WERI-Rb-1 (cell line): Measurements from ENCODE around the gene NADSYN1.
A peak's percentile ranks its signal among the peaks of the same experiment; 100 is the strongest.

Source experiments
- DNase-seq: peaks from one replicate; pipeline ENCODE4 v3.0.0-alpha.2; 2020
- H3K27ac ChIP-seq: fragments of 250-450 bp; sonication (Bioruptor Pico); 2 replicates; pipeline ENCODE4 v1.5.1; 2020; ENCODE audit warnings: mild to moderate bottlenecking, moderate library complexity
- H3K27me3 ChIP-seq: fragments of 250-450 bp; sonication (Bioruptor Pico); 2 replicates; pipeline ENCODE4 v1.5.1; 2021; ENCODE audit warnings: mild to moderate bottlenecking, low read depth, moderate library complexity; ENCODE audit not compliant: insufficient read depth, severe bottlenecking
- H3K36me3 ChIP-seq: fragments of 250-450 bp; sonication (Bioruptor Pico); 2 replicates; pipeline ENCODE4 v1.5.1; 2020; ENCODE audit warnings: mild to moderate bottlenecking, moderate library complexity
- H3K4me3 ChIP-seq: 2 replicates; pipeline ENCODE4 v1.5.1; 2011; ENCODE audit warnings: low read depth, mild to moderate bottlenecking, control low read depth, low read length
- H3K9me3 ChIP-seq: fragments of 250-450 bp; sonication (Bioruptor Pico); 2 replicates; pipeline ENCODE4 v1.5.1; 2021; ENCODE audit warnings: mild to moderate bottlenecking, moderate library complexity; ENCODE audit not compliant: severe bottlenecking
- TF ChIP-seq, protein P1 (sequence below): IDR thresholded peaks from 2 replicates; pipeline ENCODE4 v1.5.1; 2011; ENCODE audit warnings: low read depth, mild to moderate bottlenecking, control low read depth, inconsistent platforms, low read length

NADSYN1 gene

DNA sequence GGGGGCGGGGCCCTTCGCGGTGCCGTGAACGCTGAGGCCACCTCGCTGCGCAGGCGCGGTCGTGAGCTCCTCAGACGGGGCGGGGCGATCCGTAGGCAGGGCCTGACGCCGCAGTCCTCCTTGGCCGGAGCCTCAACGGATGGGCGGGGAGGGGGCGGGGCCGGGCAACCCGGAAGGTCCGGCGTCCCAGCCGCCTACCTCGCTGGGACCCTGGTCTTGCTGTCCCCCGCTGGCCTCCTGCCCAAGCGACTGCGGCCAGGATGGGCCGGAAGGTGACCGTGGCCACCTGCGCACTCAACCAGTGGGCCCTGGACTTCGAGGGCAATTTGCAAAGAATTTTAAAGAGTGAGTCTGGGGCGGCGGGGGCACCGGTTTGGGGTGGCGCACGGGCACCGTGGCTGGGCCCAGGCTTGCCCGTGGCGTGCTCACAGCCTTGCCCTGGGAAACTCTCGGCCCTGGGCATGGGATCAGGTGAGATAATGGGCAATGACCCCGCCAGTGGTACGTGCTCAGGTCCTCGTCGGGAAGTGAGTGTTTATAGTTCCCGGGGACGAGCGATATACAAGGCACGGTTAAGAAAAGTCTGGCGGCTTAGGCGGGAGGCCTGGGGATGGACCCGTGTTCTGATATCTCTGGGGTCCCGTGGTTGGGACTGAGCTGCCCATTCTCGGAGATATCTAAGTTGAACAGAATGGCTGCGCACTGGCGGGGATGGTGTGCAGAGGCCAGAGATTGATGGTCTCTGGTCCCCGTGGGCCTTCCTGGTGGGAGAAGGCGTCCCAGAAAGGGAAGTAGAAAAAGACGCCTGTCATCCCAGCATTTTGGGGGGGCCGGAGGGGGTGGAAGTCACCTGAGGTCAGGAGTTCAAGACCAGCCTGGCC is at the start of gene NADSYN1:
NADSYN1 (plus strand) TSS at position 167 of the 881 bp plus-strand sequence; CDS start at position 261, 94 bp downstream.
- Histone ChIP-seq H3K4me3 (peak within 1 kb of the TSS; percentile 71), H3K9me3 (no peaks in the 10 kb centered on the region), H3K27me3 (no peaks in the 10 kb centered on the region), H3K36me3 (peaks cover 30% of the 10 kb centered on the region), H3K27ac (peak within 1 kb of the TSS; percentile 60)
- DNase-seq = peak; percentile 98
- TF ChIP-seq, protein P1, sequence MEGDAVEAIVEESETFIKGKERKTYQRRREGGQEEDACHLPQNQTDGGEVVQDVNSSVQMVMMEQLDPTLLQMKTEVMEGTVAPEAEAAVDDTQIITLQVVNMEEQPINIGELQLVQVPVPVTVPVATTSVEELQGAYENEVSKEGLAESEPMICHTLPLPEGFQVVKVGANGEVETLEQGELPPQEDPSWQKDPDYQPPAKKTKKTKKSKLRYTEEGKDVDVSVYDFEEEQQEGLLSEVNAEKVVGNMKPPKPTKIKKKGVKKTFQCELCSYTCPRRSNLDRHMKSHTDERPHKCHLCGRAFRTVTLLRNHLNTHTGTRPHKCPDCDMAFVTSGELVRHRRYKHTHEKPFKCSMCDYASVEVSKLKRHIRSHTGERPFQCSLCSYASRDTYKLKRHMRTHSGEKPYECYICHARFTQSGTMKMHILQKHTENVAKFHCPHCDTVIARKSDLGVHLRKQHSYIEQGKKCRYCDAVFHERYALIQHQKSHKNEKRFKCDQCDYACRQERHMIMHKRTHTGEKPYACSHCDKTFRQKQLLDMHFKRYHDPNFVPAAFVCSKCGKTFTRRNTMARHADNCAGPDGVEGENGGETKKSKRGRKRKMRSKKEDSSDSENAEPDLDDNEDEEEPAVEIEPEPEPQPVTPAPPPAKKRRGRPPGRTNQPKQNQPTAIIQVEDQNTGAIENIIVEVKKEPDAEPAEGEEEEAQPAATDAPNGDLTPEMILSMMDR = no peak

DNA sequence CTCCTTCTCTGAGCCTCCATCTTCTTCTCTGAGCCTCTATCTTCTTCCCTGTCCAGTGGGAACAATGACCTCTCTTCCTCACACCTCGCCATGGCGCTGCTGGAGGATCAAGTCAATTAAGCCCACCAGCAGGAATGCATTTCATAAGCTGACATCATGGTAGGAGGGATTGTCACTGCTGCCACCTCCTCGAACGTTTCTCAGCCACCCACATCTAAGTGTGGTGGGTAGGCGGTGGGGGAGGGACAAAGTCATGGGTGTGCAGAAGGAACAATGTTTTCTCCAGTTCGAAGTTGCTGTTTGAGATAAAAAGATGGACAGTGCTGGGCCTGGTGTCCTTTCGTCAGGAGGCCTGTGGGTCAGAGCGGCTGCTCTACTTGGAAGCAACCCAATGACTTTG is 48.8 kb upstream of the NADSYN1 start:
- Histone ChIP-seq H3K9me3 (no peaks in the 10 kb centered on the region), H3K27ac (no peak overlapping the region), H3K27me3 (no peaks in the 10 kb centered on the region), H3K36me3 (no peaks in the 10 kb centered on the region), H3K4me3 (no peak overlapping the region)
- no peak for DNase-seq
- TF ChIP-seq, protein P1 = no peak

DNA sequence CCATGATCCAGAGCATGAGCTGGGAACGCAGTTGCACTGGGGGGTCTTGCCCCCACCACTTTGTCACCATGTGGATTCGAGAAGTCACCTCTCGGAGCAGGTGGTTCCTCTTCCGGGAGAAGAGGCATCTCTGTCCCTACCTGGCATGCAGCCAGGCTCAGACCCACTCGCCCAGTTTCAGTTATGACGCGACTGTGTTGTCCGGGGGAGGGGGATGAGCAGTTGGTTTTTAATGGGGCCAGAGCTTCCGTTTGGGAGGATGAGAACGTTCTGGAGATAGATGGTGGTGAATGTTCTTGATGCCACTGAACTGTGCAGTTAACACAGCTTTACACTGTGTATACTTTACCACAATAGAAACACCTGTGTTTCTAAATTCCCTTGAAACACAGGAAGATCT is 46.3 kb upstream of the NADSYN1 start:
- TF ChIP-seq, protein P1 = no peak
- Histone ChIP-seq H3K27me3 (no peaks in the 10 kb centered on the region), H3K36me3 (no peaks in the 10 kb centered on the region), H3K9me3 (no peaks in the 10 kb centered on the region), H3K27ac (no peak overlapping the region), H3K4me3 (peak overlapping the region; percentile 9)
- DNase-seq = no peak

DNA sequence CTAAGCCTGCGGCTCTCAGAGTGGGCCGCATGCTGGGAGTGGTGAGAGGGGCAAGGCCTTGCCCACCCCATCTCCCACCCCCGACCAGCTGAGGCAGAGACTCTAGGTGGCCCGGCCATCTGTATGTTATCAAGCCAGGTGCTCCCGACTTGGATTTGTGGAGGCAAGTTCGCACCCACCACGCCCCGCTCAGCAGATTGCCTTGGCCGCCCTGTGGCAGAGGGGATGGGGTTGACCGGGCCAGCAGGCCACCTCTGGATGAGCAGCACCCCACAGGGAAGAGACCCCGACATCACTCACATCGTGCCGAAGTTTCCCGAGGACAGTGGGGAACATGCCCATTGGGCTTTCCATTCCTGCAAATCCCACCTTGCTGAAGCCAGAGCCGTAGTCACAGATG is 45.6 kb upstream of the NADSYN1 start:
- Histone ChIP-seq H3K27me3 (no peaks in the 10 kb centered on the region), H3K4me3 (no peak overlapping the region), H3K36me3 (no peaks in the 10 kb centered on the region), H3K27ac (no peak overlapping the region), H3K9me3 (no peaks in the 10 kb centered on the region)
- no peak for DNase-seq
- TF ChIP-seq, protein P1 = no peak

DNA sequence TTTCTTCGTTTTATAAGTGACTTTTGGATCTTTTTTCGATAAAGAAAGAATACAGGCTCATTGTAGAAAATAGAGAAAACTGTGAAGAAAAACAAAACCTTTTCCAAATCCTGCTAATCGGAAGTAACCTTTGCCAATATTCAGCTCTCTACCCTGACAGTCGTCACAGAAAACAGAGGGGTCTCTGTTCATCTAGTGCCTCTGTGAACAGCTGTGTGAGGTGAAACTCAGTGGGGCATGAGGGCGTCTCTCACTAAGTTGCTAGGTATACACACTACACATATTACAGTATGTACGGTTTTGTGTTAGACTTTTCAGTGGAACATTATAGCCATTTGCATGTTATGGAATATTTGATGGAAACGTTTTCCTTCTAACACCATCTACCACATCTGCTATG is 44.2 kb upstream of the NADSYN1 start:
- Histone ChIP-seq H3K9me3 (no peaks in the 10 kb centered on the region), H3K36me3 (no peaks in the 10 kb centered on the region), H3K4me3 (no peak overlapping the region), H3K27me3 (no peaks in the 10 kb centered on the region), H3K27ac (no peak overlapping the region)
- no peak for DNase-seq
- TF ChIP-seq, protein P1 = no peak
